KBM-7 (cell line): ENCODE data around the gene MDK.
"Not testable (repeated sequence)": the region's sequence is repeated elsewhere in the genome, so short reads cannot be mapped to it uniquely, and the experiment has no call there.

Experiments
- DNase-seq: peaks from one replicate; pipeline ENCODE4 v3.0.0-alpha.2; 2015
- in situ Hi-C: fragments of 300-500 bp; cut with MboI; formaldehyde crosslinking; loops from 2 replicates; pipeline ENCODE4 v1.14.3; 2020; ENCODE audit warnings: low sequenced_read_pairs, low pct_unique_long_range_greater_than_20kb, mixed read lengths

The MDK gene

DNA sequence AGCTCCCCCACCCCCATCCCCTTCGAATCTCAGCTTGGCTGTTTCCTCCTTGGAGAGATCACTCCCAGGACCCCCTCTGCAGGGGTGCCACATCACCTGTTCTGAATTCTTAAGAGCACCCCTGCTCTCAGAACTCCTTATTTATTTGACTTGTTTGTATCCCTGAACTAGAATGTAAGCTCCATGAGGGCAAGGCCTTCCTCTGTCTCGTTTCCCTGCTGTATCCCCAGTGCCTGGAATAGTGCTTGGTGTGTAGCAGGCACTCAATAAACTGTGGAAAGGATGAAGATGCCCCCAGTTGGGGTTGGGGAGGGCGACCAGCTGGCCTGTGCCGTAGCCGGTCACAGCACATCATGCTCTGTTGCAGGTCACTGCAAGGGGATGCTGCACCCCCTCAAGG lies 3.6 kb upstream of the MDK start:
- DNase-seq = no peak
- in situ Hi-C loops = no loop called here

DNA sequence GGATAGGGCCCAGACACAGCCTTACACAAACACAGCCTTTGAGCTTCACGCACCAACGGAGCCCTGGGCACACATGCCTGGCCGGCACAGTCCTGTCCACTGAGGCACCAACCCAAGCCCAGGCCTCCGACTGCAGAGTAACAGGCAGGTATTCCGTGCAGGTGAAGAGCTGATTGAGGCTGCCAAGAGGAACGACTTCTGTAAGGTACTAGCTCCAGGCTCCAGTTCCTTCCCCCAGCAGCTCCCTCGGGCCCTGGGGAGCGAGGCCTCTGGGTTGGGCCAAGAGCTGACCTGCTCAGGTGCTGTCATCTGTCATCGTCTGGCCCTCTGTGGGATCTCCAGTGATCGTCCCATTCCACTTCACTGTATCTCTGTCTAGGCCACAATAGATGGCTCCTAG lies 3.2 kb upstream of the MDK start:
- DNase-seq = no peak
- in situ Hi-C loops = no loop called here

GRCh38 chr11:46378811-46379481 lies 2.5 kb upstream of the MDK start:
- in situ Hi-C loops = no loop called here
- no peak for DNase-seq

GRCh38 chr11:46379482-46380293 lies 1.8 kb upstream of the MDK start:
- DNase-seq = not testable (repeated sequence)
- in situ Hi-C loops = loop anchor here (10.0 kb wide), 1 partner anchor 195 kb away; no protein-coding TSS in a partner anchor

- in situ Hi-C loops = loop anchor here (10.0 kb wide), 1 partner anchor 194 kb away; no protein-coding TSS in a partner anchor
- DNase-seq = peak; percentile 58
Observed at GRCh38 chr11:46380340-46381047, 975 bp upstream of the MDK start.

GRCh38 chr11:46381819-46382645 lies 563 bp downstream of the MDK start:
- in situ Hi-C loops = loop anchor here (10.0 kb wide), 1 partner anchor 193 kb away; no protein-coding TSS in a partner anchor
- DNase-seq = peak; percentile 44

DNA sequence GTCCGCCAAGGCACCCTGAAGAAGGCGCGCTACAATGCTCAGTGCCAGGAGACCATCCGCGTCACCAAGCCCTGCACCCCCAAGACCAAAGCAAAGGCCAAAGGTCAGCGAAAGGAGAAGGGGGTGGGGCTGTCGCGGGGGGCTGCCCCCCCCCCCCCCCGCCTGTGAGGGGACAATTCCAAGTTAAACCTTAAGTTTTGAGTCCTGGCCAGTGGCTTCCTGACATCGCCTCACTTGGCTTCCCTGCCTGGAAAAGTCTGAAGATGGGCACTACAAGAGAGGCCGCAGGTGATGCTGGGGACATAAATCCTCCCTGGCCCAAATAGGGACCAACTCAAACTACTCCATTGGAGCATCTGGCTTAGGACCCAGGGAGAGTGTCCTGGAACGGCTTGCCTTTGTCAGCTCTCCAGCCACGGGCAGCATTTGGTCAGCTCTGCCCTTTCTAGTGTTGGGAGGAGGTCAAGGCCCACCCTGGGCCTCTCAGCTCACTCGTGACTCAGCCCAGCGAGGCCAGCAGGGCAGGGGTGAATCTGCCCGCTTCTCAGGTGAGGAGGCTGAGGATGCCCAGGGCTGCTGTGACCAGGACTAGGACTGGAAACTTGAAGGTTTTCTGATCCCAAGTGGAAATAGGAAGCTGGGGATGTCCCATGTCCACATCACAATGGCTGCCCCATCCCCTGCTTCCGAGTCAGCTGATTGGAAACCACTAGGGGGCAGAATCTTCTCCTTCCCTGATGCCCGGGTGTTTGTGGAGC lies 1.4 kb downstream of the MDK start:
- in situ Hi-C loops = loop anchor here (10.0 kb wide), 1 partner anchor 192 kb away; no protein-coding TSS in a partner anchor
- DNase-seq = peak; percentile 38

- no peak for DNase-seq
- in situ Hi-C loops = loop anchor here (10.0 kb wide), 1 partner anchor 191 kb away; no protein-coding TSS in a partner anchor
Observed at GRCh38 chr11:46383404-46383758, 1.9 kb downstream of the MDK start.

- in situ Hi-C loops = loop anchor here (10.0 kb wide), 1 partner anchor 191 kb away; no protein-coding TSS in a partner anchor
- no peak for DNase-seq
Observed at GRCh38 chr11:46383974-46384701, 2.7 kb downstream of the MDK start.

GRCh38 chr11:46385169-46386004 lies 3.9 kb downstream of the MDK start:
- in situ Hi-C loops = loop anchor here (10.0 kb wide), 1 partner anchor 189 kb away; no protein-coding TSS in a partner anchor
- no peak for DNase-seq

DNA sequence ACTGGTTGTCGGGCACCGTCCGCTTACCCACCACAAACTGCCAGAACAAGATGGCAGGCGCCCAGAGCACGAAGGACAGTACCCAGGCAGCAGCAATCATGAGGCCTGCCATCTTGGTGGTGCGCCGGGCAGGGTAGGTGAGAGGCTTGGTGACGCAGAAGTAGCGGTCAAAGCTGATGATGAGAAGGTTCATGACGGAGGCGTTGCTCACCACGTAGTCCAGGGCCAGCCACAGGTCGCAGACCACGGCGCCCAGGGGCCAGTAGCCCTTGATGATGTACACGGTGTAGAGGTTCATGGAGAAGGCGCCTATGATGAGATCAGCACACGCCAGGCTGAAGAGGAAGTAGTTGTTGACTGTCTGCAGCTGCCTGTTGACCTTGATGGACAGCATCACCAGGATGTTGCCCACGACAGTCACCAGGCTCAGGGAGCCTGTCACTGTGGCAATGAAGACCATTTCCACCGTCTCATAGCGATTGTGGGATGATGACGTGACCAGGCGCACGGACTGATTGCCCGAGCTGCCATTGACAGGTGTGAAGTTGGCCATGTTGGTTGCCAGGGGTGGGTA lies 4.6 kb downstream of the MDK start:
- in situ Hi-C loops = loop anchor here (10.0 kb wide), 1 partner anchor 189 kb away; no protein-coding TSS in a partner anchor
- no peak for DNase-seq

DNA sequence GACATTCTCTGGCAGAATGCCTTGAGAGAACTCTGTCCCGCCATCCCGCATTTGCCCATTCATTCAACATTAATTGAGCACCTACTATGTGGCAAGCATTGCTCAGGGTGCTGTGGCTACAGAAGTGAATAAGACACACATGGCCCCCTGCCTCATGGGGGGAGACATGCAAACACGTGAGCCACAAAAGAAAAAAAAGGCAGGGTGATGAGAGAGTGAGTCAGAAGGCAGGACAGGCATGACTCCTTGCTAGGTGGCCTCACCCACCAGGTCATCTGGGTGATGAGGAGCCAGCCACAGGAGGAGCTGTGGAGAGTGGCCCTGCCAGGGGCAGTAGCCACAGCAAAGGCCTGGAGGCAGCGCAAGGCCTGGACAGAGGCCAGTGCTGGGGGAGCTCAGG lies 5.2 kb downstream of the MDK start:
- in situ Hi-C loops = loop anchor here (10.0 kb wide), 1 partner anchor 188 kb away; no protein-coding TSS in a partner anchor

GRCh38 chr11:46387456-46387855 lies 6.0 kb downstream of the MDK start:
- DNase-seq = no peak
- in situ Hi-C loops = loop anchor here (10.0 kb wide), 1 partner anchor 187 kb away; no protein-coding TSS in a partner anchor

More for the DNA sequence above, 5.2 kb downstream of the MDK start:
- DNase-seq = no peak

DNA sequence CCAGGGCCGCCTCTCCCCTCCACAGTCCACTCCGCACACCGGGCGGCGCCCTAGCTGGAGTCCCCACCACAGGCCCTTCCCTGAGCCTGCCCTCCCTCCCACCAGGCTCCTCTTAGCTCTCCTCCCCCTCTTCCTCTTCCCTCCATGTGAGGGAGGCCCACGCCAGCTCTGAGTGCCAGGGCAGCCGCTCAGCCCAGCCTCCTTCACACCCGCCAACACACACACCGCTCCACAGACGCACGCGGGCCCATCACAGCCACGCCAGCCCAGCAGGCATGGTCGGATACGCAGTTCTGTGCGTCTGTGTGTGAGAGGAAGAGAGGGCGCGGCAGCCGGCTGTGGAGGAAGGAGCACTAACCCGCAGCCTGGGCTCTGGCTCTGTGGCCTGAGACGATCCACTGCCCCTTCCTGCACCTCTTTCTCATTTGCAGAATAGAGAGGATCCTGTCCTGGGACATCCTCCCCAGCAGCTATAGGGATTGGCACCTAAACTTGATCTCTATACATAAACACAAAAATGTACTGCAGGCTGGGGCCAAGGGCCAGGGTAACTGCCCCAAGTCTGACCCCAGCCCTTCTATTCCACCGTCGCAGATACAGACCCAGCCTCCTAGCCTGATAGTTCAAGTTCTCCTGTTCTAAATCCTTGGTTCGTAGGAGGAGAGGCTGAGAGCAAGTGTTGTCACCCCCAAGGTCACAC lies 6.6 kb downstream of the MDK start:
- DNase-seq = peak; percentile 74
- in situ Hi-C loops = loop anchor here (10.0 kb wide), 1 partner anchor 187 kb away; no protein-coding TSS in a partner anchor

- in situ Hi-C loops = loop anchor here (10.0 kb wide), 1 partner anchor 186 kb away; no protein-coding TSS in a partner anchor
- DNase-seq = no peak
Observed at GRCh38 chr11:46388619-46389449, 7.4 kb downstream of the MDK start.
